ENCODE measurements around the gene RIBC1. TPM values are rescaled to one million over a fixed set of nuclear protein-coding genes. Genes with fewer than 3 reads are reported as not detected.

The RIBC1 gene
- total RNA-seq, result 0.15 TPM in 1 of 2 replicates, not detected in the other

GRCh38 chrX:53422861-53423306 lies at the start of gene RIBC1:
TSS of gene RIBC1 (plus strand) at chrX:53422873. CDS start at chrX:53426277, 3,404 bp downstream.

GRCh38 chrX:53422086-53422860 lies 400 bp upstream of the RIBC1 start, which contains the start of gene SMC1A:
TSS of gene SMC1A (minus strand) at chrX:53422654. CDS start at chrX:53422600, 54 bp downstream.

GRCh38 chrX:53433651-53434639 lies 11.3 kb downstream of the RIBC1 start, which contains the start of gene HSD17B10:
TSS of gene HSD17B10 (minus strand) at chrX:53434370. CDS start at chrX:53434345, 25 bp downstream.

Other genes starting within 250 kb of the RIBC1 start
- 41.0 and 49.4 TPM in 2 replicates for gene KDM5C, start 197.7 kb upstream of the RIBC1 start, total RNA-seq
- 9.4 and 10.6 TPM in 2 replicates for gene IQSEC2, start 141.3 kb upstream of the RIBC1 start, total RNA-seq
- 26.2 and 36.7 TPM in 2 replicates for gene SMC1A, start 219 bp upstream of the RIBC1 start, total RNA-seq
- 66.9 and 72.4 TPM in 2 replicates for gene HSD17B10, start 11.5 kb downstream of the RIBC1 start, total RNA-seq

Data from bronchus fibroblast of lung (primary cell).